Measurements from ENCODE around the gene SDHA. TPM values are rescaled to one million over a fixed set of nuclear protein-coding genes. Genes with fewer than 3 reads are reported as not detected.
"Not testable (repeated sequence)": the region's sequence is repeated elsewhere in the genome, so short reads cannot be mapped to it uniquely, and the experiment has no call there.

Gene SDHA
- total RNA-seq, result 100 to 1,000 TPM; 167 to 172 TPM

GRCh38 chr5:217494-218456 lies at the start of gene SDHA, which contains the start of gene CCDC127:
Gene SDHA (plus strand): TSS chr5:218320. CDS start chr5:218356, 36 bp downstream.
Gene CCDC127 (minus strand): TSS chr5:218153. CDS start chr5:216849, 1,304 bp downstream.
- H3K27me3 Mint-ChIP-seq, H3K9me3 Mint-ChIP-seq: not testable (repeated sequence)
- Mint-ChIP-seq H3K36me3 (peaks cover 13% of the 10 kb centered on the region), H3K4me3 (peak within 1 kb of the TSS; percentile 96), H3K4me1 (peaks cover 40% of the 10 kb centered on the region), H3K27ac (peak within 1 kb of the TSS; percentile 95)
- DNase-seq (peak; percentile 100), ATAC-seq (ENCODE audit: low read depth) (peak; percentile 93)
- POLR2A ChIA-PET, result interaction anchor here (0.7 to 3.0 kb wide), 11 partner anchors 8 to 256 kb away, joined by 3 to 20 read pairs (median 4); partner anchors contain the start of genes AHRR, LRRC14B and PDCD6

GRCh38 chr5:169071-169727 lies 48.9 kb upstream of the SDHA start:
- Mint-ChIP-seq H3K27ac (no peak overlapping the region), H3K9me3 (no peaks in the 10 kb centered on the region), H3K36me3 (no peaks in the 10 kb centered on the region), H3K4me1 (no peaks in the 10 kb centered on the region), H3K4me3 (no peak overlapping the region), H3K27me3 (no peaks in the 10 kb centered on the region)
- POLR2A ChIA-PET, result no interaction called here
- no peak for ATAC-seq (ENCODE audit: low read depth)
- no peak for DNase-seq

GRCh38 chr5:169728-170094 lies 48.4 kb upstream of the SDHA start:
- no peak for DNase-seq
- no peaks in the 10 kb centered on the region for H3K27me3 Mint-ChIP-seq
- no peak overlapping the region for H3K4me3 Mint-ChIP-seq
- H3K27ac Mint-ChIP-seq, result no peak overlapping the region
- H3K36me3 Mint-ChIP-seq, result no peaks in the 10 kb centered on the region
- POLR2A ChIA-PET, result no interaction called here
- H3K4me1 Mint-ChIP-seq, result no peaks in the 10 kb centered on the region
- no peaks in the 10 kb centered on the region for H3K9me3 Mint-ChIP-seq
- ATAC-seq (ENCODE audit: low read depth), result no peak

- H3K4me1 Mint-ChIP-seq, result no peaks in the 10 kb centered on the region
- no peak overlapping the region for H3K27ac Mint-ChIP-seq
- H3K4me3 Mint-ChIP-seq, result no peak overlapping the region
- no peaks in the 10 kb centered on the region for H3K27me3 Mint-ChIP-seq
- POLR2A ChIA-PET, result no interaction called here
- DNase-seq, result no peak
- no peaks in the 10 kb centered on the region for H3K36me3 Mint-ChIP-seq
- ATAC-seq (ENCODE audit: low read depth), result no peak
- no peaks in the 10 kb centered on the region for H3K9me3 Mint-ChIP-seq
Measured at GRCh38 chr5:170971-171800, 46.9 kb upstream of the SDHA start.

- H3K9me3 Mint-ChIP-seq, result no peaks in the 10 kb centered on the region
- no peaks in the 10 kb centered on the region for H3K4me1 Mint-ChIP-seq
- H3K4me3 Mint-ChIP-seq, result no peak overlapping the region
- no peaks in the 10 kb centered on the region for H3K36me3 Mint-ChIP-seq
- H3K27me3 Mint-ChIP-seq, result no peaks in the 10 kb centered on the region
- ATAC-seq (ENCODE audit: low read depth) (no peak), DNase-seq (no peak)
- H3K27ac Mint-ChIP-seq, result no peak overlapping the region
- POLR2A ChIA-PET, result no interaction called here
Measured at GRCh38 chr5:171801-172331, 46.3 kb upstream of the SDHA start.

- POLR2A ChIA-PET, result no interaction called here
- H3K27ac Mint-ChIP-seq, result no peak overlapping the region
Measured at GRCh38 chr5:172421-172820, 45.7 kb upstream of the SDHA start.

GRCh38 chr5:172841-173251 lies 45.3 kb upstream of the SDHA start:
- Mint-ChIP-seq H3K4me1 (no peaks in the 10 kb centered on the region), H3K4me3 (no peak overlapping the region), H3K36me3 (no peaks in the 10 kb centered on the region), H3K9me3 (no peaks in the 10 kb centered on the region), H3K27me3 (no peaks in the 10 kb centered on the region), H3K27ac (no peak overlapping the region)
- POLR2A ChIA-PET, result no interaction called here
- ATAC-seq (ENCODE audit: low read depth) (no peak), DNase-seq (no peak)

More at GRCh38 chr5:172421-172820, 45.7 kb upstream of the SDHA start:
- no peaks in the 10 kb centered on the region for H3K27me3 Mint-ChIP-seq
- no peaks in the 10 kb centered on the region for H3K4me1 Mint-ChIP-seq
- no peaks in the 10 kb centered on the region for H3K9me3 Mint-ChIP-seq
- ATAC-seq (ENCODE audit: low read depth) (no peak), DNase-seq (no peak)
- H3K4me3 Mint-ChIP-seq, result no peak overlapping the region
- no peaks in the 10 kb centered on the region for H3K36me3 Mint-ChIP-seq

GRCh38 chr5:173392-174290 lies 44.5 kb upstream of the SDHA start:
- Mint-ChIP-seq H3K27ac (no peak overlapping the region), H3K9me3 (no peaks in the 10 kb centered on the region), H3K4me1 (no peaks in the 10 kb centered on the region), H3K4me3 (no peak overlapping the region), H3K27me3 (no peaks in the 10 kb centered on the region), H3K36me3 (no peaks in the 10 kb centered on the region)
- DNase-seq (no peak), ATAC-seq (ENCODE audit: low read depth) (no peak)
- POLR2A ChIA-PET, result no interaction called here

GRCh38 chr5:174291-174600 lies 43.9 kb upstream of the SDHA start:
- no peak for ATAC-seq (ENCODE audit: low read depth)
- H3K36me3 Mint-ChIP-seq, result no peaks in the 10 kb centered on the region
- DNase-seq, result no peak
- no peaks in the 10 kb centered on the region for H3K27me3 Mint-ChIP-seq
- no peaks in the 10 kb centered on the region for H3K4me1 Mint-ChIP-seq
- H3K4me3 Mint-ChIP-seq, result no peak overlapping the region
- no peaks in the 10 kb centered on the region for H3K9me3 Mint-ChIP-seq
- POLR2A ChIA-PET, result no interaction called here
- no peak overlapping the region for H3K27ac Mint-ChIP-seq

GRCh38 chr5:174876-175465 lies 43.1 kb upstream of the SDHA start:
- ATAC-seq (ENCODE audit: low read depth), result no peak
- Mint-ChIP-seq H3K36me3 (no peaks in the 10 kb centered on the region), H3K4me3 (no peak overlapping the region), H3K27ac (no peak overlapping the region), H3K27me3 (no peaks in the 10 kb centered on the region), H3K4me1 (no peaks in the 10 kb centered on the region), H3K9me3 (no peaks in the 10 kb centered on the region)
- peak; percentile 15 for DNase-seq
- POLR2A ChIA-PET, result no interaction called here

GRCh38 chr5:176296-176823 lies 41.8 kb upstream of the SDHA start:
- Mint-ChIP-seq H3K27me3 (no peaks in the 10 kb centered on the region), H3K36me3 (no peaks in the 10 kb centered on the region), H3K4me3 (no peak overlapping the region), H3K4me1 (no peaks in the 10 kb centered on the region), H3K9me3 (no peaks in the 10 kb centered on the region), H3K27ac (no peak overlapping the region)
- POLR2A ChIA-PET, result no interaction called here
- DNase-seq, result no peak
- no peak for ATAC-seq (ENCODE audit: low read depth)

- H3K36me3 Mint-ChIP-seq, result no peaks in the 10 kb centered on the region
- H3K27ac Mint-ChIP-seq, result no peak overlapping the region
- no peak for ATAC-seq (ENCODE audit: low read depth)
- no peak overlapping the region for H3K4me3 Mint-ChIP-seq
- POLR2A ChIA-PET, result no interaction called here
- no peaks in the 10 kb centered on the region for H3K9me3 Mint-ChIP-seq
- DNase-seq, result no peak
- H3K4me1 Mint-ChIP-seq, result no peaks in the 10 kb centered on the region
- no peaks in the 10 kb centered on the region for H3K27me3 Mint-ChIP-seq
Measured at GRCh38 chr5:178110-178509, 40.0 kb upstream of the SDHA start.

Data from activated naive CD8-positive, alpha-beta T cell treated with anti-CD3 and anti-CD28 coated beads, Interleukin-2, amount 10 ng/mL, durations not matched to agents 7 days and 5 days (primary cell).